Epithelial cell of esophagus (primary cell): ENCODE results near the gene FBXL5.

ENCODE experiments used
- DNase-seq: peaks from one replicate; pipeline ENCODE4 v3.0.0; 2010; ENCODE audit warnings: low read depth
- H3K4me3 ChIP-seq: 2 replicates; pipeline ENCODE4 v1.5.1; 2011; ENCODE audit warnings: mild to moderate bottlenecking, low read length, control low read depth
- TF ChIP-seq, protein P1 (sequence below): IDR thresholded peaks from 2 replicates; pipeline ENCODE4 v1.5.1; 2011; ENCODE audit warnings: low read depth, mild to moderate bottlenecking, low read length, control low read depth, inconsistent platforms; ENCODE audit not compliant: insufficient read depth; ENCODE audit errors: missing control alignments

The FBXL5 gene

DNA sequence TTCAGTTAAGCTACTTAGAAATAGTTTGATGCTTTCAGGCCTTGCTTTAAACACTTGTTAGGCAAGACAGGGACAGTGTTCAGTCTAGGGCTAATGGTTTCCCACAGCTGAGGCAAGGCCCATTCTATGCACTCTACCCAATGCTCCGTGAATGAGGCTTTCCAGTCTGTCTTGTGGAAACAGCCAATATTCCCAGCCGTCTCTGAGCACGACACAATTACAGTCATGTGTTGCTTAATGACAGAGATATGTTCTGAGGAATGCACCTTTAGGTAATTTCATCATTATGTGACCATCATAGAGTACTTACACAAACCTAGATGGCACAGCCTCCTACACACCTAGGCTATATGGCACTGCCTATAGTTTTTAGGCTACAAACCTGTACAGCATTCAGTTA, 16.9 kb upstream of the FBXL5 start:
- H3K4me3 ChIP-seq, result no peak overlapping the region
- DNase-seq, result peak; percentile 51
- TF ChIP-seq, protein P1, sequence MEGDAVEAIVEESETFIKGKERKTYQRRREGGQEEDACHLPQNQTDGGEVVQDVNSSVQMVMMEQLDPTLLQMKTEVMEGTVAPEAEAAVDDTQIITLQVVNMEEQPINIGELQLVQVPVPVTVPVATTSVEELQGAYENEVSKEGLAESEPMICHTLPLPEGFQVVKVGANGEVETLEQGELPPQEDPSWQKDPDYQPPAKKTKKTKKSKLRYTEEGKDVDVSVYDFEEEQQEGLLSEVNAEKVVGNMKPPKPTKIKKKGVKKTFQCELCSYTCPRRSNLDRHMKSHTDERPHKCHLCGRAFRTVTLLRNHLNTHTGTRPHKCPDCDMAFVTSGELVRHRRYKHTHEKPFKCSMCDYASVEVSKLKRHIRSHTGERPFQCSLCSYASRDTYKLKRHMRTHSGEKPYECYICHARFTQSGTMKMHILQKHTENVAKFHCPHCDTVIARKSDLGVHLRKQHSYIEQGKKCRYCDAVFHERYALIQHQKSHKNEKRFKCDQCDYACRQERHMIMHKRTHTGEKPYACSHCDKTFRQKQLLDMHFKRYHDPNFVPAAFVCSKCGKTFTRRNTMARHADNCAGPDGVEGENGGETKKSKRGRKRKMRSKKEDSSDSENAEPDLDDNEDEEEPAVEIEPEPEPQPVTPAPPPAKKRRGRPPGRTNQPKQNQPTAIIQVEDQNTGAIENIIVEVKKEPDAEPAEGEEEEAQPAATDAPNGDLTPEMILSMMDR, result no peak

DNA sequence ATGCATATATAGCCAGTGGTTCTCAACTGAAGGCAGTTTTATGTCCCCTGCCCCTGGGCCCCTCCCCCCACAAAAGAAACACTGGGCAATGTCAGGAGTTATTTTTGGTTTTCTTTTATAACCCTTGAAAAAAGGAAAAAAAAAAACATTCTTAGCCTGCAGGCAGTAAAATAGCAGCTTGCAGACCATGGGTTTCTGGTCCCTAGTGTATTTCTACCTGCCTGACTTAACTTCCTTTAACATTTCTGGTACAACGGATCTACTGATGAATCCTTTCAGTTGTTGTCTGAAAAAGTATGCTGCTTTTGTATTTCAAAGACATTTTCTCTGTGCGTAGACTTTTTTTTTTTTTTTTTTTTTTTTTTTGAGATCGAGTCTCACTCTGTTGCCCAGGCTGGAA, 15.4 kb upstream of the FBXL5 start:
- TF ChIP-seq, protein P1, result no peak
- no peak overlapping the region for H3K4me3 ChIP-seq
- no peak for DNase-seq

DNA sequence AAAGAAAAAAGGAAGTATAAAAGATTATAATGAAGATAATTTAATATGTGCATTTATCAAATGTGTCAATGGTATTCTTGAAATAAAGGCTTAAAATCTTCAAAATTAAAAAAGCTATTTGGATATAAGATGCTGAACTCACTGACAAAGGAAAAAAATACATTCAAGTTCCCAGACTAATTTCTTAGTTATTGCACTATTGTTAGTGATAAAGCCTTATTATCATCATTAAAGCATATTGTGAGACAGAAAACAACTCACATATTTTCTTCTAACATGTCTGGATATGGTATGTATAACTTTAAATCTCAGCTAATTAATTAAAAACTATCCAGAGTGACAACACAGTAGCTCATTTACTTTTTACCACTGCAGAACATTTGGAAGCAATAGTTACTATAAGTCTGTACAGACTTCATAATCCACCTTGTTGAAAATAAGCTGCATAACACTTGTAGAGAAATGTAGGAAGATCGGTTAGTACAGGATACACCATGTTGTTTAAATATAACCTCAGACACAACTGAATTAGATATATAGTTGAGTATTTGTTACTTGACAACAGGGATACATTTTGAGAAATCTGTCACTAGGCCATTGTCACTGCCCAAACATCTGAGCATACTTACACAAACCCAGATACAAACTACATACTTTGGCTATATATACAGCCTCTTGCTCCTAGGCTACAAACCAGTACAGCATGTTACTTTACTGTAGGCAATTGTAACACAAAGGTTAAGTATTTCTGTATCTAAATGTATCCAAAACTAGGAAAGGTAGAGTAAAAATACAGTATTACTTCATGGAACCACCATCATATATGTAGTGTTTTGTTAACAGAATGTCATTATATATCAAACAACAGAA, 13.6 kb upstream of the FBXL5 start:
- TF ChIP-seq, protein P1, result no peak
- DNase-seq, result no peak
- H3K4me3 ChIP-seq, result no peak overlapping the region

DNA sequence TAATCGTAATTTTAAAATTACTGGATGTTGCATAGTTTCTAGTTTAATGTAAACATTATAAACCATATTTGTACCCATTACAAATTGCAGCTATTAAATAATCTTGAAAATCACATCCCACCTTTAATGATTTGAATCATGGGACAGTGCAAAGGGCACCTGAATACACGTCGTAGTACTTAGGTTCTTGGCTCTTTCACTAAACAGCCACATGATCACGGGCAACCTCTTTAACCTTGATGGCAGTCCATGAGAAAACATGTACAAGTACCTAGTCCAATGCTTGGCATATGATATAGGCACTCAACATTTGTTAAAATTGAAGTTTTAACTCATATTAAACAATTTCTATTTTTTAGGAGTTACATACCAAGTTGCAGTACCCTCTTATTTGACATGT, 11.8 kb upstream of the FBXL5 start:
- H3K4me3 ChIP-seq, result no peak overlapping the region
- TF ChIP-seq, protein P1, result no peak
- no peak for DNase-seq

DNA sequence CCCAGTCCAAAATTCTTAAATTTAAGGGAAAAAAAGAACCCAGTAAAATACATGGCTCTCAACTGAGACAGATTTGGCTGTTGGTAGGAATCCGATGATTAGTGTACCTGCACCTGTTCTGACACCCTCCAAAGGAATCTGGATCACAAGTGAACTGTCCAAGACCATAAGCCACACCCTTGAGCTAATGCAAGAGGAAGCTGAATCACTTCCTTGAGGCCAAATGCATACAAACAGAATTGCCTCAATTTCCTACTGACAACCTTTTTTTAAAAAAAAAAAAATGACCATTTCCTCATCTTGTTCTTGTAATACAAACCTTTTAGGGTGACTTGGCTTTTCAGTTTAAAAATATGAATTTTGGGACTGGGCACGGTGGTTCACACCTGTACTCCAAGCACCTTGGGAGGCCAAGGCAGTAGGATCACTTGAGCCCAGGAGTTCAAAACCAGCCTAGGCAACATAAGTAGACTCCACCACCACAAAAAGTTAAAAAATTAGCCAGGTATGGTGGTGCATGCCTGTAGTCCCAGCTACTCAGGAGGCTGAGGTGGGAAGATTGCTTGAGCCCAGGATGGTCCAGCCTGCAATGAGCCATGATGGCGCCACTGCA, 10.7 kb upstream of the FBXL5 start:
- H3K4me3 ChIP-seq, result no peak overlapping the region
- DNase-seq, result peak; percentile 97
- TF ChIP-seq, protein P1, result no peak

DNA sequence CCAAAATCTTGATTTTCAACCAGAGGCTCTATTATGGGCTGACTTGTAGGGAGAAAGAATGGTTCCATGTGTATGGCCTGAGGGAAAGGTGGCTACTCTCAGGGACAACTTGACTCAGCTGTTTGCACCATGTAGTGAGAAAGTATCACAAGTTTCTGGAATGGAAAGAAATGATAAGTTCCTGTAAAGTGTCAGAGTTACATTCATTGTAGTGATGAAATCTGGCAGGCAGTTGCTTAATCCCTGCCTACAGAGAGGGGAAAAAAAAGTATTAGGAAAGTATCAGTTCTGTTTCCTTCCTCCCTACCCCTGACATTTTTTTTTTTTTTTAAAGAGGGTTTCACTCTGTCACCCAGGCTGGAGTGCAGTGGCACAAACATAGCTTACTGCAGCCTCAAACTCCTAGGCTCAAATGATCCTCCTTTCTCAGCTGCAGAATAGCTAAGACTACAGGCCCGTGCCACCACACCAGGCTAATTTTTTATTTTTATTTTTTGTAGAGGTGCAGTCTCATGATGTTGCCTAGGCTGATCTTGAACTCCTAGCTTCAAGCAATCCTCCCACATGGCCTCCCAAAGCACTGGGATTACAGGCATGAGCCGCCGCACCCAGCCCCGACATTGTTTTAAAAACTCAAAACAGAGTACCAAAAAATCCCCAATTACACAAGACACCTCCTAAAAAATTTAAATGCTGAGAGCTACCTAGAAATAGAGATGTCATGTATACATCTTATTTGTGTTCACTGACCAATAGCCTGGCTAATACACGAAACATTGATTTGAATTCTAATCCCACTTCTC, 4.8 kb upstream of the FBXL5 start:
- TF ChIP-seq, protein P1, result no peak
- peak; percentile 90 for DNase-seq
- no peak overlapping the region for H3K4me3 ChIP-seq
